GM19372 (cell line): ENCODE measurements around the gene TEX14.
"Not testable (repeated sequence)": the region's sequence is repeated elsewhere in the genome, so short reads cannot be mapped to it uniquely, and the experiment has no call there.

ENCODE experiments used
- ATAC-seq: cut with Tn5 transposase; IDR thresholded peaks from one replicate; pipeline ENCODE4 v1.9.1; 2021; ENCODE audit warnings: mild to moderate bottlenecking, low read depth, moderate library complexity; ENCODE audit not compliant: unreplicated experiment

Gene TEX14

DNA sequence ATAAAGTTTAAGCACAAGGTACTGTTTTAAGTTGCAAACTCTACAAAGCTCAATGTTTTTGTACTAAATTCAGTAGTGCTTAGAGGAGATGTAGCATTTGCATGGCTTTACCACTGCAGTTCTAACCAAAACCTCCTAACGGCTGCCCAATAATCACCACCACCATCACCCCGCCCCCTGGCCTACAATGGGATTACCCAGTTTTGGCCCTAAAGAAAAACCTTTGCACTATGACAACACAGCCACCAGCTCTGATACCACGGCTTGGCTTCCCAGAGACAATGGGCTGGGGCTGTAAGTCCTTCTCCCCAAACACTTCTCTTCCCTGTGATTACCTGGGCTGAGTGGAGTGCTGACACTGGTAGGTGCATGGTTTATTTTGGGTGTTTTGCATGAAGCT is 119.0 kb downstream of the TEX14 start:
- ATAC-seq = no peak

DNA sequence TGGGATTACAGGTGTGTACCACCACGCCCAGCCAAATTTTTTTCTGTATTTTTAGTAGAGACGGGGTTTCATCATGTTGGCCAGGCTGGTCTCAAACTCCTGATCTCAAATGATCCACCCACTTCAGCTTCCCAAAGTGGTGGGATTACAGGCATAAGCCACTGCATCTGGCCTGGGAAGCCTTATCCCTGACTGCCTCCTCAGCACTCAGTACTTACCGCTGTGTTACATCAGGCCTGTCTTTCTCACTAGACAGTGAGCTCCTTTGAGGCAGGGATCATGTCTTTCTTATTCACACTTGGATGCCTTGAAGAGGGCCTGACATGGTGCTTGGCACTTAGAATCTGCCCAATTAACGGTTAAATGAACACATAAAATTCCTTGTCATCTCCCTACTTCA is 121.1 kb downstream of the TEX14 start:
- no peak for ATAC-seq

- no peak for ATAC-seq
These were observed 122.6 kb downstream of the TEX14 start for GRCh38 chr17:58569196-58569595.

DNA sequence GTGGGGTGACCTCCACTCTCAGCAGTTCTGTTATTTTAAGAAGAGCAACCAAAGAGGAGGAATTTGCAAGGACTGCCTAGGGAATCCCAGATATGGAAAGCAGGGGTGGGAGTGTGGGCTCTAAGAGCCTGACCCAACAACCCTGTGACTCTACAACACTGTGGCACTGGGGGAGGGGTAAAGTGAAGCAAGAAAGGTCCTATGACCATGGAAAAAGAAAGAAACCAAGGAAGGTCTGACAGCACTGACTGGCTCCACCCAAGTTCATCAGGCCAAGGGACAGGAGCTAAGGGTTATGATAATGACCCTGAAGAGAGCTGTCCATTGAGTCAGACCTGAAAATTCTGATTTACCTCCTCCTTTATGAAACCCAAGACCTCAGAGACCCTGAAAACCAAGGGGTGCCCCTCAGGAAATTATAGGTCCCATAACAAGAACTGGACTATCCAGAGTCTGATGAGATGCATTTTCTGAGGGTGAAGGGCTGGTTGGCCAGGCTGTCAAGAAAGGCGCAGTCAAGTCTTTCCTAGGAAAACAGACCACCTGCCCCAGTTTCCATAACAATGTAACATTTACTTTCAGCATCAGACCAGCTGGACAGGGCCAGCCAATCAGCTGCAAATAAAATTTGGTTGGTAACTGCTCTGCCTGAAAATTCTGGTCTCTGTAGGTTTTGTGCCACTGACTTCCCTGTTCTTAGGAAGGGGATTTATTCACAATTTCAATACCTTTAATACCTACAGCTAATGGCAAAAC is 123.6 kb downstream of the TEX14 start:
- no peak for ATAC-seq

DNA sequence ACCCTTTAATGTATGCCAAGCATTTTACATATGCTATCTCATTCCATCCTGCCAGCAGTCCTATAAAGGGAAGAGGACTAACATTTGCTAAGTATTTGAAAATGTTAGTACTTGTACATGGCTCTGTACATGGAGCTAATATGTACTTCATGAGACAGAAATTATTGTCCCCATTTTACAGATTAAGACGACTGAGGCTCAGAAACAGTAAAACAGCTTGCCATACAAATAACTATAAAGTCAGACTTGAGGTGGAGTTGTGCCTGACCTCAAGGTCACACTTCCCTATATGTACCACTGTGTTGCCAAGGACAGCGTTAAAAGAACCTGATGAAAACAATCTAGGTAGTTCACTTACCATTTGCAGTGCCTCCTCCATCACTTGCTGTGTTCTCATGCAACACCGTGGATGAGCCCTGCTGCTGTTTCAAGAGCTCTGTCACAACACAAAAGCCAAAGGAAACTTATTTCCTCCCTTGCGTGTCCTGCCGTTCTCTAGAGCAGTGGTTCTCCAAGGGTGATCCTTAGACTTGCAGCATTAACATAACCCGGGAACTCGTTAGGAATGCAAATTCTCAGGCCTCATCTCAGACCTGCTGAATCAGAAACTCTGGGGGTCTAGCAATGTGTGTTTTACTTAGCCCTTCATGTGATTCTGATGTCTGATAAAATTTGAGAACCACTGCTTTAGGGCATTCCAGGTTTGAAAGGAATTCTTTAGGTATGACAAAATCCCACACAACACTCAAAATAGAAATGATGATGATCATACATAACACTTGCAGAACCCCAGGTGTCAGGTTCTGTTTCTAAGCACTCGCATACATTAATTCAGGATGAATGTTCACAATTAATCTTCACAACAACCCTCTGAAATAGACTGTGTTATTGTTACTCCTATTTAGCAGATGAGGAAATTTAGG is 126.2 kb downstream of the TEX14 start:
- ATAC-seq = no peak

DNA sequence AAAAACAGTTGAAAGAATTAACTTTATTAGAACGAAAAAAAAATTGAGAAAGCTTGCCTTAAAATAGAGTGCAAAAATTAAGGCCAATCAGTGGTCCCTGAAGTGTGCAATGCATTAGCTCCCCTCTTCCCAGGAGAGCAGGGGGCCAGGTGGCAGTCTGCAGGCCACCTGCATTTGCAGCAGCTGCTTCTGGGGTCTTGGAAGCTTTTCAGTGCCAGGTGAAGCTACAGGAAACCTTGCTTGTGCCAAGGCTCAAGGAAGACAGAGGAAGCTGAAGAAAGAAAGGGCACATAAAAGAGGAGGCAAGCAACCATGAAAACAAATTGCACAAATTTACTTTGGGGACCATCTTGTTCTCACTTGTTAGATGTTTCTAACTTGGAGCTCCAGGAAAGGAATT is 126.9 kb downstream of the TEX14 start:
- ATAC-seq = no peak

- no peak for ATAC-seq
These were observed 127.6 kb downstream of the TEX14 start for GRCh38 chr17:58564243-58564642.

DNA sequence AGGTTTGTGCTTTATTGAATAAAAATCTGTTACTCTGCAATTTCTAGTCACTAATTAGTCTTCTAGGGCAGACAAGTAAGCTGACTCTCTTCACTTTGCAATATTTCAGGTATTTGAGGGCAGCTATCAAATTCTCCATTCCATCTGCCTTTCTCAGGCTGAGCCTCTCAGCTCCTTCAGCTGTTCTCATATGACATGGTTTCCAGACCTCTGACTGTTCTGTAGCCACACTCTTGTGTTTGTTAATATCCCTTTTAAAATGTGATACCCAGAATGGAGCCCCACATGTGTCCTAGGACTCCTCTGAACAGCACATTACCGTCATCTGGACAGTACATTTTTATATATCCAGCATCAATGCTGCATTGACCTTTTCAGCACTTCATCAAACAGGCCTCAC is 131.3 kb downstream of the TEX14 start:
- ATAC-seq = no peak

DNA sequence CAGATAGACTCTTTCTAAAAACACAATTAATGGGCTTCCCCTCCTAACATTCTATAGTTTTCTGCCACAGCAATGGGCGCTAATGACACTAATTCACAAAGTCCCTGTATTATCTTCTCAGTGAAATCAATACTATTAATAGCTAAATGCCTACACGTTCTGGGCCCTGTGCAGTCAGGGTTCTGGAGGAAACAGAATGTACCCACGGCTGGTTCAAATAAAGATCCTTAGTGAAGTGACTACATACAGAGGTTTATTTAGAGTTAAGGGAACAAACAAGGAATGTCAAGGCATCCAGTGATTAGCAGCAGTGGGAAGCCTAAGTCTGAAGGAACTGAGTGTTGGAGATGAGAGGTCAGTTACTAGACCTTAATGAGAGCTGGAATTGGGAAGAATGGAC is 133.9 kb downstream of the TEX14 start:
- ATAC-seq = no peak

DNA sequence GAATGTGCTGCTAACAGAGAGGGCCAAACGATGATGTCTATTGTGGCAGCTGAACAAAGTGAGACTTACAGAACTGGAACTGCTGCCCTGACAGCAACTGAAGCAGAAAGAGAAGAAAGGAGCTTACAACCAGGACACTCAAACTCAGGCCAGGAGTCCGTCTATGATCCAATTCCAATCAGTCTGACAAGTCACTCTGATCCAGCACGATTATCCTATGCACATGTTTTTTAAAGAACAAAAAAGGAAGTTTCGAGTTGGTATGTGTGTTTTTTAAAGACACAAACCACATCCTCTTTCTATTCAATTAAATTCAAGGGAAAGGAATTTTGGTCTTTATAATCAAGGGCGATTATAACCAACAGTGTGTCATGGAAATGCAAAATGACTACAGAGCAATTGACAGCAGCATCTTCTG is 135.0 kb downstream of the TEX14 start:
- no peak for ATAC-seq

DNA sequence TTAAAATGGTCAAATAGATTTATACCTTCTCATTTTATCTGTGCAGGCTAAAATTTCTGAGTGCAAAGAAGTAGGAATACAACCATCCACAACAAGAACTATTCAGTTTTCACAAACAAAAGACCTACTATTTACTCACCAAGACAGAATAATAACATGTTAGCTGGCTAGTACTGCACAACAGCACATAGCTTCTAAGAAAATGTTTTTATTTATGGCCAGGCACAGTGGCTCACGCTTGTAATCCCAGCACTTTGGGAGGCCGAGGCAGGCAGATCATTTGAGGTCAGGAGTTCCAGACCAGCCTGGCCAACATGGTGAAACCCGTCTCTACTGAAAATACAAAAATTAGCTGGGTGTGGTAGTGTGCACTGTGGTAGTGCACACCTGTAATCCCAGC is 136.7 kb downstream of the TEX14 start:
- not testable (repeated sequence) for ATAC-seq

- no peak for ATAC-seq
These were observed 150.6 kb downstream of the TEX14 start for GRCh38 chr17:58541249-58541648.

- no peak for ATAC-seq
These were observed 152.1 kb downstream of the TEX14 start for GRCh38 chr17:58539698-58540097.

DNA sequence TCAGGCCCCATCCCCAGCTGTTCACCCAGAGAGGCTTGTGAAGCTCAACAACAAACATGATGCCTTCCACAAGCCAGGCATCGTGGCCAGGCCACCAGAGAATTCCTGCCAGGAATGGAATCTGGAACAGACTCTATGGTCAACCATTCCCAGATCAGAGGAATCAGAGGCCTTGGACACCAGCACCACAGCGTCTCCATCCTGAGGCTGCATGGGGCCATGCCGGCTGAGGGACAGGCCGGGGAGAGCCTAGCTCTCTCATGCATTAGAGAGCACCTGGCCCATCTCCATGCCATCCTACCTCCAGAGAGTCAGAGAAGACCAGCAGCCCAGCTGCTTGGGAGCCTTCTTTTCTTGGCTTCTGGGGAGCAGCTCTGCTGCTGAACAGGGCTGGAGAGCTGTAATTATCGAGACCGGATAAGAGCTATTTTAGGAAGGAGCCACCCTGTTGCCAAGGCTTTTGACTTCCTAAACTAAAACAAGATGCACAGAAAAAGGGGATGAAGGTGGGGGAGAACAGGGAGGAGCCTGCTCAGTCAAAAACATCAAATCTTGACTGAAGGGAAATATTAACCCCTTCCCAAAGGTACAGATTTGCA is 152.9 kb downstream of the TEX14 start:
- no peak for ATAC-seq

GRCh38 chr17:58537266-58537665 is 154.6 kb downstream of the TEX14 start:
- no peak for ATAC-seq

GRCh38 chr17:58536542-58536941 is 155.3 kb downstream of the TEX14 start:
- ATAC-seq = no peak

GRCh38 chr17:58535431-58535830 is 156.4 kb downstream of the TEX14 start:
- ATAC-seq = no peak

- no peak for ATAC-seq
These were observed 156.9 kb downstream of the TEX14 start for GRCh38 chr17:58534901-58535421.

DNA sequence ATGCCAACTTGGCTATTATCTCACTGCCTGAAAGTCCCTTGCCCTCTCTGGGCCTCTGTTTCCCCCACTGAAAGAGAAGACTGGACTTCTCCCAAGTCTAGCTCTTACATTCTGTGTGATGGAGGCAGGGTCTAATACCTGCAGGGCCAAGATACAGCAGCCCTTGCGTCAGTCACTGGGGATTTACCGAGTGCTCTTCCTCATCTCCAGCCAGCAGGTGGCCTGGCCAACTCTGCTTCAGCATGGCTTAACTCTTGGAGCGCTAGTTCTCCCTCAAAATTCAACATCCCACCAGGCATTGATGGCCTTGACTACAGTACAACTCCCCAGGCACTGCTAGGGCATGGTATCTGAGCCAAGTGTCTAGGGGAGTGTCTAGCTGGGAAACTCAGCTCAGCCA is 157.5 kb downstream of the TEX14 start:
- ATAC-seq = no peak

GRCh38 chr17:58533616-58534188 is 158.1 kb downstream of the TEX14 start:
- no peak for ATAC-seq

DNA sequence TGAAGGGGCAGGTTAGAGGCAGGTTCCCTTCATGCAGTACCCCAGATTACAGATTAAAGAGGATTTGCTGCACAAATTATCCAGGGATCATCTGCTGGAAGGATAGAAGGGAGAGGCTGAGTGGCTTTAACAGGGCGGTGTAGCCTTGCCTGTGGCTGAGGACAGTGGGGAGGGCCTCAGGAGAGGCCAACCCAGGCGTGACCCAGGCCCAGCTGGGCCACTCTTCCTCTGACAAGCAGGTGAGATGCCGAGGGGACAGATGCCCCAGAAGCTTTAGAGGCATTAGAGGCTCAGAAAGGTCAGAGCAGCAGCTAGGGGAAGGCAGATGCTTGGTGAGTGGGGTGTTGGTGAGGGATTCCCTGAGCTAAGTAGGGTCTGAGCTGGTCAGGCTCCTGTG is 159.3 kb downstream of the TEX14 start:
- ATAC-seq = no peak
